Right lobe of liver (tissue), 6 donors: Measurements from ENCODE around the gene CDH23. TPM values are rescaled to one million over a fixed set of nuclear protein-coding genes. Genes with fewer than 3 reads are reported as not detected.
A peak's percentile ranks its signal among the peaks of the same experiment; 100 is the strongest.

Source experiments
- ATAC-seq, 4 donors: fragments of 200-7000 bp; cut with Tn5 transposase; one replicate each; pipeline ENCODE4 v1.9.1; 2020; ENCODE audit warnings: mild to moderate bottlenecking in 4 of 4, moderate library complexity in 4 of 4
- DNase-seq, 3 donors: peaks; one replicate each; pipeline ENCODE4 v3.0.0-alpha.2; 2020
- H3K27ac ChIP-seq, 3 donors: fragments of 200-600 bp; one replicate each; pipeline ENCODE4 v1.8.0; 2022
- H3K27me3 ChIP-seq, 2 donors: fragments of 200-600 bp; one replicate each; pipeline ENCODE4 v1.8.0; 2022
- H3K36me3 ChIP-seq, 4 donors: fragments of 200-600 bp; sonication (generic) in 1 of 4; one replicate each; pipeline versions ENCODE4 v1.5.1 to v1.8.0; 2017 to 2022; ENCODE audit warnings: control low read depth in 1 of 4
- H3K4me1 ChIP-seq, 4 donors: fragments of 200-600 bp; sonication (generic) in 1 of 4; one replicate each; pipeline versions ENCODE4 v1.5.1 to v1.8.0; 2017 to 2022; ENCODE audit warnings: control low read depth in 1 of 4
- H3K4me3 ChIP-seq, 3 donors: fragments of 200-600 bp; one replicate each; pipeline ENCODE4 v1.8.0; 2022
- H3K9me3 ChIP-seq, 4 donors: fragments of 200-600 bp; sonication (generic) in 1 of 4; one replicate each; pipeline versions ENCODE4 v1.5.1 to v1.8.0; 2017 to 2022; ENCODE audit warnings: control low read depth in 1 of 4
- CTCF ChIP-seq, 4 donors: fragments of 200-600 bp in 3 of 4; fragments of 450-650 bp in 1 of 4; IDR thresholded peaks; one replicate each; pipeline versions ENCODE4 v1.5.1 to v1.8.0; 2016 to 2022; ENCODE audit warnings: antibody characterized with exemption in 4 of 4, mild to moderate bottlenecking in 2 of 4
- POLR2A ChIP-seq: fragments of 450-650 bp; IDR thresholded peaks from one replicate; pipeline ENCODE4 v1.6.1; 2017; ENCODE audit warnings: antibody characterized with exemption, mild to moderate bottlenecking
- WGBS: methylation state at CpG from one replicate; pipeline ENCODE4 v1.1.6; 2018; ENCODE audit warnings: low coverage, low lambda C conversion rate; ENCODE audit not compliant: insufficient coverage; ENCODE audit errors: missing lambda C conversion rate; 5-methylcytosine and 5-hydroxymethylcytosine counted together
- intact Hi-C, 2 donors: fragments of 100-400 bp; cut with DNase I; formaldehyde crosslinking; loops; one replicate each; pipeline versions ENCODE4 v1.11.2 to v1.14.1; 2022
- total RNA-seq, 6 experiments: library from RNA; depleted of rRNA in 2 of 6; stranded (reverse); fragments of >200 nt in 2 of 6; fragmentation: NEBNext Ultra II Directional in 3 of 6; extraction: Animal tissue kit (Norgen Biotek cat#: 25700) in 3 of 6; gene quantifications; one replicate each; pipeline versions ENCODE4 v1.1.0 to v1.2.4, GENCODE V29; 2016 to 2023
- donor health status: DM: no; HTN: yes; CAD: no.
- donor health status: DM: no; HTN: no; CAD: no.
- donor health status: DM: no; HTN: no; CAD: no.
- donor health status: DM: no; HTN: yes; CAD: no.
- donor health status: DM: no; HTN: yes; CAD: no.

CDH23 gene
- total RNA-seq, 6 experiments from 2014 or later = 3.3 to 19.7 (median 6.3) TPM

DNA sequence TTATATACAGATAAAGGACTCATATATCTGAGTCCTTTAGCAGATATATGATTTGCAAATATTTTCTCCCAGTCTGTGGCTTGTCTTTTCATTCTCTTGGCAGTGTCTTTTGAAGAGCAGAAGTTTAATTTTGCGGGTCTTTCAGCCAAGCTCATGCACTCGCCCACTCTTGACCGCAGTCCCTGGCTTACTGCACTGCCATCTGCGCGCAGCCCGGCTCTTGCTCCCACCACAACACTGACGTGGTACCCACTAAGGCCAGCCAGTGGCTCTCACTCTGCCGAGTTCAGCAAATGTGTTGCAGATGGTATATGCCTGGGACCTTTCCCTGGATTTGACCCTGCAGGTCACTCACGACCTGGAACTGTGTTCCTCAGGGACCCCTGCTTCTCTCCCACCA lies 74.3 kb downstream of the CDH23 start:
- H3K27ac ChIP-seq = no peak overlapping the region
- H3K4me3 ChIP-seq = no peak overlapping the region
- intact Hi-C loops = no loop called here
- no peaks in the 10 kb centered on the region for H3K27me3 ChIP-seq
- TF ChIP-seq POLR2A = no peak
- TF ChIP-seq CTCF (IDR thresholded peaks at IDR 0.05) = no peak
- no peak for ATAC-seq
- WGBS = 75% methylated on average over 4 of the region's 9 CpGs
- no peaks in the 10 kb centered on the region for H3K9me3 ChIP-seq
- H3K4me1 ChIP-seq = peaks cover 0 to 37% (median 18%) of the 10 kb centered on the region in 4 donors
- H3K36me3 ChIP-seq = no peaks in the 10 kb centered on the region
- no peak for DNase-seq

GRCh38 chr10:71471957-71472365 lies 75.2 kb downstream of the CDH23 start:
- H3K27me3 ChIP-seq = no peaks in the 10 kb centered on the region
- H3K36me3 ChIP-seq = no peaks in the 10 kb centered on the region
- peak overlapping the region in 1 of 3 donors; percentile 77 for H3K4me3 ChIP-seq
- H3K4me1 ChIP-seq = peaks cover 0 to 37% (median 18%) of the 10 kb centered on the region in 4 donors
- 40% methylated on average over 6 of the region's 6 CpGs for WGBS
- DNase-seq (peak; percentile 46 to 91 (median 84)), ATAC-seq (peak; percentile 38 to 68 (median 58))
- TF ChIP-seq POLR2A (no peak), CTCF (IDR thresholded peaks at IDR 0.05) (no peak)
- H3K9me3 ChIP-seq = no peaks in the 10 kb centered on the region
- intact Hi-C loops = no loop called here
- peak overlapping the region in 2 of 3 donors; percentile 77 to 88 for H3K27ac ChIP-seq

- ATAC-seq = peak; percentile 76 to 83 (median 80)
- H3K9me3 ChIP-seq = no peaks in the 10 kb centered on the region
- DNase-seq = peak; percentile 65 to 96 (median 93)
- peak overlapping the region in 2 of 3 donors; percentile 77 to 88 for H3K27ac ChIP-seq
- no peaks in the 10 kb centered on the region for H3K27me3 ChIP-seq
- intact Hi-C loops = no loop called here
- H3K36me3 ChIP-seq = no peaks in the 10 kb centered on the region
- TF ChIP-seq CTCF (IDR thresholded peaks at IDR 0.05) (no peak), POLR2A (no peak)
- peaks cover 0 to 37% (median 18%) of the 10 kb centered on the region in 4 donors for H3K4me1 ChIP-seq
- 24% methylated on average over 4 of the region's 4 CpGs for WGBS
- peak overlapping the region in 2 of 3 donors; percentile 65 to 77 for H3K4me3 ChIP-seq
Measured at GRCh38 chr10:71472466-71472865, 75.7 kb downstream of the CDH23 start.

DNA sequence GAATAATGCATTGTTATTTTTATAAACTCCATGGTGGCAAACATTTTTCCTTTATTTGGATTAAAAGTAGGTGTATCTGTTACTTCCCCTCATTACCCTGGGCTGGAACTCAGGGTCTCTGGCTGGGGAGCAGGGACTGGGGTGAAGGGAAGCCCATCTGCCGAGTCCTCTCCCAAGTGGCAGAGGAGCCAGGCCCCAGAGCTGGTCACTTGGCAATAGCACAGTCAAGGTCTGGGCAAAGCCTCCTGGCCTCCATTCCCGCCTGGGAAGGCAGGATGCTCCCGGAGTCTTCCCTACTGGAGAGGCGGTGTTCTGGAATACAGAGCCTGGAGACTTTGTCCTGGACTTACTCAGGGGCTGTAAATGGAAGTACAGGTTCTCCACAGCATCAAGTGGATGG lies 76.2 kb downstream of the CDH23 start:
- Histone ChIP-seq H3K4me1 (peaks cover 0 to 34% (median 18%) of the 10 kb centered on the region in 4 donors), H3K27me3 (no peaks in the 10 kb centered on the region), H3K4me3 (peak overlapping the region in 2 of 3 donors; percentile 65 to 77), H3K27ac (peak overlapping the region in 2 of 3 donors; percentile 77 to 88), H3K36me3 (no peaks in the 10 kb centered on the region), H3K9me3 (no peaks in the 10 kb centered on the region)
- ATAC-seq (peak in 1 of 4 donors; percentile 5), DNase-seq (no peak)
- intact Hi-C loops = no loop called here
- 40% methylated on average over 3 of the region's 4 CpGs for WGBS
- no peak for TF ChIP-seq CTCF (IDR thresholded peaks at IDR 0.05)
- TF ChIP-seq POLR2A = no peak
